GM10847 (cell line): ENCODE data around the gene KRT14.

Source experiments
- POLR2A ChIP-seq: IDR thresholded peaks from 2 replicates; pipeline ENCODE4 v1.6.1; 2011; ENCODE audit not compliant: insufficient read length; ENCODE audit errors: extremely low read depth

KRT14 gene

DNA sequence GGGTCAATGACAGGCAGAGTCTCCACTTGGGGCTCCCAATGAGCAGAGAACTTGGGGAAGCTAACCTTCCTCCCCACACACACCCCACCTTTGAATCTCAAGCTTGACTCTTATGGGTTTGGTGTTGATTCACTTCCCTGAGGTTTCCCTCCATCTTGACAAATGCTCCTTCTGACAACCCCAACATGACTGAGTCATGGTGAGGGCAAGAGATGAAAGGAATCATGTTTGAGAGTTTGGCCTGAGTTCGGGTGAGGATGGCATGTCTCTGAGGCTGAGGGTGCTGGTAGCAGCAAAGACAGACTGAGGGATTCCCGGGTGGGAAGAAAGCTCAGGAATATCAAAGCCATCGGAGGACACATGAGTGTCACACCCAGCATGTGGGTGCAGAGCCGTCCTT is 33.5 kb downstream of the KRT14 start:
- TF ChIP-seq POLR2A = no peak

DNA sequence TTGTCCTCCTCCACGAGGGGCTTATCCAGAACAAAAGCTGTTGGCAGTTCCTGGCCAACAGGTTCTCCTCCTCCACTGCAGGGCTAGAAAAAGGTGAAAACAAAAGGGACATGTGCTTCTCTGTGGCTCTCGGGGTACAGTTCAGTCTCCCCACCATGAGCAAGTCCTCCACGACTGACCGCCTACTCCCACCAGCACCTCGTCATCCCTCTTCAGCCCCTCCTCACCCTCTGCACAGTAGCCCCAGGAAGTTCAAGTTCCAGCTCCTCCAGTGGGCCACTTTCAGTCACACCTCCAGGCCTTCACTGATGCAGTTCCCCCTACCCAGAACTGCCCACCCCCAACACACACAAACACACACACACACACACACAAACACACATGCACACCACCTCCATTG is 34.2 kb downstream of the KRT14 start:
- TF ChIP-seq POLR2A = no peak

DNA sequence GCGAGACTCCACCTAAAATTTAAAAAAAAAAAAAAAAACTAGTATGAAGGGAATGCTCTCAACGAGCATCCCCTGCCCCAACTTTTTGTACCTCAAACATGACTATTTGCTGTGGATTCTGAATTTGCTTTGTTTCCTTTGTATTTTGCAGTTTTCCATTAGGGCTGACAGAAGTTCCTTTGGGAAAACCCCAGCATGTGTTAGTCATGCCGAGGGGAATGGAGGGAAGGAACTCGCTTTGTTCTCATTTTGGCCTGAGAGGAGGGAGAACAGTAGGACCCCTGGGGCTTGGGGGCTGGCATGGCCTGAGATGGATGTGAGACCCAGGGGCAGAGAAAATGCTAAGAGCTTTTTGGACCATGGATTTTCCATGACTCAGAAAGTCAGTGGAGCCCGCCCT is 35.3 kb downstream of the KRT14 start:
- no peak for TF ChIP-seq POLR2A

DNA sequence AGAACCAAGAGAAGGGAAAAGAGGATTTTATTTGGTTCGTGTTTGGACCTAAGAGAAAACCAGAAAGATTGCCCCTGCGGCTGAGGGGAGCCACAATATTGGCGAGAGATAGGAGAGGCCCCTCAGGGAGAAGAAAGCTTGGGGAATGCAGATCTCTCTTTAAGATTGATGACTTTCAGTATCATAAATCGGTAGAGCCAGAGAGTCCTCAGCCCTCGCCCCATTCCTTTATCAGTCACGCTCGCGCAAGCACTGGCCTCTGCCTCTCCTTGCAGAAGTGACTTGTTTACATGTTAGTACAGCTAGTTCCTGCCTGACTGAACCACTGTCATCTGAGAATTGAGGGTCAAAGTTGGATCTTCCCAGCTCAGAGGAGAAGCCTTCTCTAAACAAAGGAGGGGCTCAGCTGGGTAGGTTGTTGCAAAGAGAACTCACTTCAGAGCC is 37.1 kb downstream of the KRT14 start:
- no peak for TF ChIP-seq POLR2A

DNA sequence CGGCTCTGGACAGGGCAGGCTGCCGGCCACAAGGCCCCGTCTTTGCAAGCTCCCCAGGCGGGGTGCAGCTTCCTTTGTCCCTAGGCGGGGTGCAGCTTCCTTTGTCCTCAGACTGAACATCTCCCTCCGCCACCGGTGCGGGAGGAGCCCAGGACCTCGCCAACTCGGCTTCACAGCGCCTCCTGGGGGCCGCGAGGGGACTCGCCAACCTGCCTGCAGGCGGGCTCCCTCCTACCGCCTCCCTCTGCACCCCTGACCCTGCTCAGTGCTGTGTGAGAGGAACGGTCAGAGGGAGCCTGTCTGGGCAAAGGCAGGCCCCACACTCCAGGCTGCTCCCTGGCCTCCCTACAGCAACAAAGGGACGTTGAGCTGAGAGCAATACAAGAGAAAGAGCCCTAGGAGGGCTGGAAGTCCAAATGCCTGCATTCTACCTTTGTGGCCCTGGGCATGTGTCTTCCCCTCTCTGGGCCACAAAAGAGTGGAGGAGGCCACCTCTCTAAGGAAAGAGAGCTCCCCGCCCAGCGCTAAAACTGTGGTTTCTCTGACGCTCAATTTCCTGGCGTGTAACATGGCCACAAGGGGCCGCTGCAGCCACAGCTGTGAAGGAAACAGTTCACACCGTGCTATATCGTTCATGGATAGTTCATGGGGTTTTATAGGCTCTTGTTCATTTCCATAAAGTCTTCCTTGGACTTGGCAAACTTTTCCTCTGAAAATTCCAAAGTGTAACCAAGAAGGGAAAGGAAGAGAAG is 37.7 kb downstream of the KRT14 start:
- TF ChIP-seq POLR2A = no peak

DNA sequence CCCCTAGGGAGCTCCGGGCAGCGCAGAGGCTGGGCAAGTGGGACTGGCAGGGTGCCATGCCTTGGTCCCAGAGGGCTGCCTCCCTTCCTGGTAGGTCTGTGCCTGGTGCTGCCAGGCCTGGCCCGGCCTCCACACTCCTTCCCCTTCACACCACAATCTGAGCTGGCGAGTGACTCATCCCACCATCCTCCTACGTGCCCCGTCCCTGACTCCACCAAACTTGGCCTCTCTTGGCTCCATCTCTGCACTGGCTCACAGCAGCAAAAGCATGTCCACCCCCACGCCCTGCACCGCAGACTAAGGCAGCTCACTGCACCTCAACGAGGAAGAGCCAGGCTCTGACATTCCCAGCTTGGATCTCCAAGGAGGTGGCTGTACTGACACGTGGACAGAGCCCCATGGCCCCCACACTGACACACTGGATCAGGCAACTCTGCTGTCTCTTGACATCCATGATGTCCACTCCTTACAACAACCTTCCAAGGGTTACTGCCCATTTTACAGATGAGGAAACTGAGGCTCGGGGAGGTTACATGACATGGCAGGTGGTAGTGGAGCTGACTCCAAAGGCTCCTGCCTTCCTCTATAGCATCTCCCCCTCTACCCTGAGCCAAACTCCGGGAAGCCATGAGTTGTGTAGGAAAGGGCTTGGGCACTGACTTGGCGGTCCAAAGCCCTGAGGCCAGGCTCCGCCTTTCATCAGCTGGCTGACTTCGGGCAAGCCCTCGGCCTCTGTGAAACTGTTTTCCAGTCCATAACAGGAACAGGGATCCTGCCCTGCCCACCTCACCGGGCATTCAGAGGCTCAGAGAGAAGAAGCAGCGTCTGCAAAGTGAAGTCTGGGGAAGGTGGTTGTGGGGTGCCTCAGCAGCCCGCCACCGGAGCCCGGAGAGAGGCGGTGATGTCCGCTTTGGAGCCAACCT is 38.5 kb downstream of the KRT14 start:
- no peak for TF ChIP-seq POLR2A

DNA sequence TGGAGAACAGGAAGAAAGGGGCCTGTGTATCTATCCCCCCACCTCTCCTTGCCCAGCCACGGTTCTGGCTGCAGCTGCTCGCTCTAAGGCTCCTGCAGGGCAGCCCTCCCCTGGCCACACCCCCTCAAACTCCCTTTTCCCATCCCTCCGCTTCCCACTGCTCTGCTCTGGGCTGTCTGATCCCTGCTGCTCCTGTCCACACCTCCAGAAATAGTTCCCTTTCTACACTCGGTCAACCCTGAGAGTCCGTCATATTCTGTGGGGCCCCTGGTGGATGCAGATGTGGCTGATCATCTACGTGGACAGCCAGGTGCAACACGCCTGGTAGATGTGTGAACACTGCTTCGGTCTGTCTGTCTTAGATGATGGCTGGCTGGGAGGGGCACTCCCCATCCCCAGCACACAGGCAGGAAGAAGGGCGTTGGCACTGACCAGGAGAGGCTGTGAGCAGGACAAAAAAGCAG is 39.3 kb downstream of the KRT14 start:
- no peak for TF ChIP-seq POLR2A

DNA sequence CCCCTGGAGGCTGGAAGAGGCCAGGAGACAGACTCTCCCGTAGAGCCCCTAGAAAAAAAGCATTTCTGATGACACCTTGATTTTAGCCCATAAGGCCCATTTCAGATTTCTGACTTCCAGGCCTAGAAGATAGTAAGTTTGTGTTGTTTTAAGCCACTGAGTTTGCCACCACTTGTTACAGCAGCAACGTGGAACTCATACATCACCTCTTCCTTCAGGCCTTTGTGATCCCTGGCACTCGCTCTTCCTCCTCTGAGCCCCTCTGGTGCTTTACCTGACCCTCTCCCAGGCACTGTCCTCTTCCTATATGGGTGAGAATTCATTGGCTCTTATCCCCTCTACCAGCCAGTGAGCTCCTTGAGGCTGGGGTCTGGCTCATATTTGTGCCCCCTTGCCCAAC is 39.9 kb downstream of the KRT14 start:
- no peak for TF ChIP-seq POLR2A

DNA sequence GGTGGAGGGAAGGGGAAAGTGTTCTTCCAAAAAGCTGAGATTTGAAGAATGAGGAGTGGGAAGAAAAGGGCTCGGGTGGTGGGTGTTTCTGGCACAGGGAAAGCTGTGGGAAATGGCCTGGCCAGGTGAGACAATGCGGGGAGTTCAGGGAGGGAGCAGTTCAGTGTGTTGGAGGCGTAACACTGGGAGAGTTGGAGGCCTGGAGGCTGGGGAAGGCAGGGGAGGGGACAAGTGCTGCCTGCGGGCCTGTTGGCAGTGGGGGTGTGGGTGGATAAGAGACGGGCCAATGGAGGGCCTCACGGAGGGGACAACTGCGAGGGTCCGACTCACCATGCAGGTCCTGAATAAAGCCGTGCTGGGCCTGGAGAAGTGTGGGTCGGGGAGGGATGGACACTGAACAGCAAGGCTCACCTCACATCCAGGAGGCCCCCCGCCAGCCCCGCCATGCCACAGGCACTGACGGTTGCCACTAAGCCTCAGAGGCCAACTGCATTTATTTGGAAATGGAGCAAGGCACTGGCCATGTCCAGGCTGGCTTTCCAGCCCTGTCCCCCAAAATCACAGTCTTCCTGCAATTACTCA is 40.8 kb downstream of the KRT14 start:
- TF ChIP-seq POLR2A = no peak

DNA sequence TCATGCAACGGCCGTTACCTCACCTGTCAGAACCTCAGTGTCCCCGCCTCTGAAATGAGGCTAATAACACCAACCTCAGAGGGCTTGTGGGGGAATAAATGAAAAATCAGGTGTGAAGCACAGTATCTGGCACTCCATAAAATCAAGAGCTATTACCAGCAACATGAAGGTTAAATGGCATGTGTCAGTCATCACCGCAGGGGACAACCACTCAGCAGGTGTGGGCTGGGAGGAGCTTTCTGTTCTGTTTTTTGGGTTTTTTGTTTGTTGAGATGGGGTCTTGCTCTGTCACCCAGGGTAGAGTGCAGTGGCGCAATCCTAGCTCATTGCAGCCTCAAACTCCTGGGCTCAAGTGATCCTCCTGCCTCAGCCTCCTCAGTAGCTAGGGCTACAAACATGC is 41.8 kb downstream of the KRT14 start:
- TF ChIP-seq POLR2A = no peak

DNA sequence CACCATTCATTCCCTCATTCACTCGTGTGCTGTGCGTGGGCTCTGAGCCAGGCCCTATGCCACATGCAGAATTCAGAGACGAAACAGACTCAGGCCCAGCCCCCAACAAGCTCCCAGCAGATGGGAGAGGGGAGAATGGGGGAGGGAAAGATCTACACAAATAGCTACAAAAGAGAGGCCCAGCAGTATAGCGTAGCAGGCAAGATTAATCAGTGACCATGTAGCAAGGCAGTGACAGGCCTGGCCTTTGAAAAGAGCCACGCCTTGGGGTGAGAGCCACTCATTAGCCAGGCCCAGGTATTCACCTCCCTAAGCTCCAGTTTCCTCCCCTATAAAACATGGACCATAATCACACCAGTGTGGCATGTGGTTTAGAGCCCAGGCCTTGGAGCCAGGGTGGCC is 42.2 kb downstream of the KRT14 start:
- TF ChIP-seq POLR2A = no peak

DNA sequence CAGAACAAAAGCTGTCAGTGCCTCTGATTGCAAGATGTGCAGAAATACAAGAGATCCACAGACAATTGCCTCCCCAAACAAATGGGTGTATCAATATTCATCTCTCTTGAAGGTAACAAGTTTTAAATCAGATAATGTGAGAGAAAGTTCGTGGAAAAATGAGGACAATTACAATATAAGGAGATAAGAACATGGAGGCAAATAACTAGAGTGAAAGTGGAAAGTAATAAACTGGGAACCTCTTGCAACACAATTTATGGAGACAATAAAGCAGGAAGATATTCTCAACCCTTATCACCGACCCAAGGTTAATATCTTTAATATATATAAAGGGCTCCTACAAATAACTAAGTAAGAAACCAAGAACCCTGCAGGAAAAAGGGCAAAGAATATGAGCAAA is 44.3 kb downstream of the KRT14 start:
- TF ChIP-seq POLR2A = no peak

DNA sequence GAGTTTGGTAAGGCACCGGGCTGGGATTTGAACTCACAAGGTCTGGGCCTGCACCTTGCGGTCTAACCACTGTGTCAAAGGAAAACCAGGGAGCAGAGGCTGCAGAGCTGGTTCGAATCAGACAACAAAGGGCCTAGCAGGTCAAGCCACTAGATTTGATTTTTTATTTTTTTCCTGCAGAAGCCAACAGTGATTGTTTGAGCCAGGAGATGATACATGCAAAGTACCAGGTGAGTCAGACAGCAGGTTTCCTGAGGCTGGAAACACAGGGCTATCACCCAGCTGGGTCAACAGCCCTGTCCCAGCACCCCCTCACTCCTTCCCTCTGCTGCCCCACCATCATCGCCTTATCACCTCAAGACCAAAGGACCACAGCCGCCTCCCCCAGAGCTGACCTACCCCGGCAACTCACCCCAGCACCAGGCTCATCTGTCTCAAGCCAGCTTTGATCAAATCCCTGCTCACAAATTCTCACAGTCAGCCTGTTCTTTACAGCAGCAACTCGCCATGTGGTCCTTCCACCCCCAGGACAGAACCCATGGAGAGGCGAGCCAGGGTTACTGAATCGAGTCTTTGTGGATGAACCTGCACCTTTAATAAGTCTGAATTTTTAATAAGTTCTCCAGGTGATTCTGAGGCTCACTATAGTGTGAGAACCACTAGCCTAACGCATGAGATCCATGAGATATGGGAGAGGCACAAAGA is 45.6 kb downstream of the KRT14 start:
- no peak for TF ChIP-seq POLR2A

DNA sequence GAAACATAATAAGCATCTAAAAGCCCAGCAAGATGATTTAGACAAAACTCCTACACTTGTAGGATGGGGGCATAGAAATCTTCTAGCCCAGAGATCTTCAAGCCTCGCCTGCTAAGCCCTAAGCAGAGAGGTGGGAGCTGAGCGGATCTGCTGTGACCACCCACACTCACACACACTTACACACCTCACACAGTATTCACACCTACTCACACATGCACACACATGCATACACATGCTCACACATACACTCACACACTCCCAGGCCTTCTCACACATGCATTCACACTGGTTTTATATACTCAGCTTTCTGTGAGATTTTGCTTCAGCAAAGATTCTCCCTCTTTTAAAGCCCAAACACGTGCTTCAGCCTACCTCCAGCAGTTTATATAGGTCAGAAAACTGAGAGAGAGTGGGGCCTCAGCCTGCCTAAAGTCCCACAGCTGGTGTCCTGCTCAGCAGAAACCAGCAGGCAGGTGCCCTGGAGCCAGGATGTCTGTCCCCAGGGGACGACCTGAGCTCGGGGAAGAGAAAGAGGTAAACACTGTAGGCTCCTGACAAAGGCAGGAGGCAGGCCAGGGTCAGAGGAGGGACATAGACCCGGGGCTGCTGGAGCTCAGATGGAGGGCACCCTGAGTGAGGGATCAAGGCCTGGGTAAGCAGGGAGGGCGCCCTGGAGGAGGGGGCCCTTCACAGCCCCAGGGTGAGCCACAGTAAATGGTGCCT is 46.6 kb downstream of the KRT14 start:
- TF ChIP-seq POLR2A = no peak
